ENCODE results near the gene PI4KA. TPM values are rescaled to one million over a fixed set of nuclear protein-coding genes. Genes with fewer than 3 reads are reported as not detected.
"Not testable (repeated sequence)": the region's sequence is repeated elsewhere in the genome, so short reads cannot be mapped to it uniquely, and the experiment has no call there.

The PI4KA gene
- total RNA-seq, 3 donors from 2014 or later (not counting 1 experiment from before 2014, with no cell fraction given) = 208 to 233 (median 215) TPM

GRCh38 chr22:20697481-20698113 is 161.0 kb downstream of the PI4KA start:
- not testable (repeated sequence) for H3K4me1 Mint-ChIP-seq
- peak overlapping the region; percentile 57 to 58 for H3K27ac Mint-ChIP-seq
- H3K27ac ChIP-seq (ENCODE audit: low read length) = peak overlapping the region; percentile 43

GRCh38 chr22:20696056-20696455 is 162.6 kb downstream of the PI4KA start:
- H3K4me3 Mint-ChIP-seq; H3K9me3 Mint-ChIP-seq; H3K27me3 Mint-ChIP-seq (ENCODE audit: low read depth in 2 of 2); intact Hi-C loops (cut with micrococcal nuclease); H3K9me3 ChIP-seq (ENCODE audit: control insufficient read depth, insufficient read depth, low read length); ATAC-seq; H3K27me3 ChIP-seq (ENCODE audit: control insufficient read depth, insufficient read depth, low read length); H3K27ac Mint-ChIP-seq; H3K27ac ChIP-seq (ENCODE audit: low read length); H3K36me3 Mint-ChIP-seq; H3K4me1 ChIP-seq (ENCODE audit: control insufficient read depth, insufficient read depth, low read length); H3K4me1 Mint-ChIP-seq; DNase-seq; H3K36me3 ChIP-seq (ENCODE audit: control insufficient read depth, insufficient read depth, low read length); H3K4me3 ChIP-seq (ENCODE audit: low read length): not testable (repeated sequence)
- 100% methylated on average over 1 of the region's 4 CpGs for WGBS (ENCODE audit: insufficient coverage)

More at GRCh38 chr22:20697481-20698113, 161.0 kb downstream of the PI4KA start:
- not testable (repeated sequence) for H3K36me3 Mint-ChIP-seq; H3K27me3 ChIP-seq (ENCODE audit: control insufficient read depth, insufficient read depth, low read length); H3K4me1 ChIP-seq (ENCODE audit: control insufficient read depth, insufficient read depth, low read length); H3K27me3 Mint-ChIP-seq (ENCODE audit: low read depth in 2 of 2); H3K4me3 ChIP-seq (ENCODE audit: low read length); H3K9me3 Mint-ChIP-seq; H3K36me3 ChIP-seq (ENCODE audit: control insufficient read depth, insufficient read depth, low read length); H3K9me3 ChIP-seq (ENCODE audit: control insufficient read depth, insufficient read depth, low read length)
- intact Hi-C loops (cut with micrococcal nuclease) = loop anchor here (1.0 kb wide), 2 partner anchors 91 to 279 kb away; no protein-coding TSS in a partner anchor
- WGBS (ENCODE audit: insufficient coverage) = 70% methylated on average over 5 of the region's 17 CpGs
- peak; percentile 56 to 61 (median 58) for ATAC-seq
- TF ChIP-seq CTCF (IDR thresholded peaks at IDR 0.05) = peak; percentile 63
- DNase-seq = peak; percentile 74 to 88
- H3K4me3 Mint-ChIP-seq = peak overlapping the region; percentile 13

- H3K27ac Mint-ChIP-seq; H3K36me3 Mint-ChIP-seq; H3K27me3 Mint-ChIP-seq (ENCODE audit: low read depth in 2 of 2); H3K4me1 Mint-ChIP-seq; H3K9me3 Mint-ChIP-seq; H3K9me3 ChIP-seq (ENCODE audit: control insufficient read depth, insufficient read depth, low read length); H3K4me3 ChIP-seq (ENCODE audit: low read length); H3K4me1 ChIP-seq (ENCODE audit: control insufficient read depth, insufficient read depth, low read length); H3K36me3 ChIP-seq (ENCODE audit: control insufficient read depth, insufficient read depth, low read length); ATAC-seq; H3K27me3 ChIP-seq (ENCODE audit: control insufficient read depth, insufficient read depth, low read length); intact Hi-C loops (cut with micrococcal nuclease); H3K27ac ChIP-seq (ENCODE audit: low read length): not testable (repeated sequence)
- no CpG with 5 or more reads among the region's 12 CpGs for WGBS (ENCODE audit: insufficient coverage)
- peak in 1 of 2 donors; percentile 25 for DNase-seq
- H3K4me3 Mint-ChIP-seq = peak overlapping the region; percentile 37
These were observed 163.4 kb downstream of the PI4KA start for GRCh38 chr22:20695205-20695604.

- 85% methylated on average over 4 of the region's 14 CpGs for WGBS (ENCODE audit: insufficient coverage)
- H3K4me1 ChIP-seq (ENCODE audit: control insufficient read depth, insufficient read depth, low read length); H3K4me1 Mint-ChIP-seq; intact Hi-C loops (cut with micrococcal nuclease); H3K4me3 ChIP-seq (ENCODE audit: low read length); ATAC-seq; H3K27me3 Mint-ChIP-seq (ENCODE audit: low read depth in 2 of 2); H3K27me3 ChIP-seq (ENCODE audit: control insufficient read depth, insufficient read depth, low read length); DNase-seq; H3K9me3 Mint-ChIP-seq; H3K9me3 ChIP-seq (ENCODE audit: control insufficient read depth, insufficient read depth, low read length); H3K27ac Mint-ChIP-seq; H3K27ac ChIP-seq (ENCODE audit: low read length); H3K36me3 ChIP-seq (ENCODE audit: control insufficient read depth, insufficient read depth, low read length); H3K36me3 Mint-ChIP-seq; H3K4me3 Mint-ChIP-seq: not testable (repeated sequence)
These were observed 164.4 kb downstream of the PI4KA start for GRCh38 chr22:20694256-20694655.

- DNase-seq; intact Hi-C loops (cut with micrococcal nuclease); H3K27ac ChIP-seq (ENCODE audit: low read length); H3K4me1 ChIP-seq (ENCODE audit: control insufficient read depth, insufficient read depth, low read length); H3K9me3 ChIP-seq (ENCODE audit: control insufficient read depth, insufficient read depth, low read length); H3K4me3 Mint-ChIP-seq; H3K36me3 Mint-ChIP-seq; H3K4me1 Mint-ChIP-seq; H3K27ac Mint-ChIP-seq; H3K36me3 ChIP-seq (ENCODE audit: control insufficient read depth, insufficient read depth, low read length); ATAC-seq; H3K27me3 ChIP-seq (ENCODE audit: control insufficient read depth, insufficient read depth, low read length); H3K9me3 Mint-ChIP-seq; H3K4me3 ChIP-seq (ENCODE audit: low read length); H3K27me3 Mint-ChIP-seq (ENCODE audit: low read depth in 2 of 2): not testable (repeated sequence)
- WGBS (ENCODE audit: insufficient coverage) = 96% methylated on average over 5 of the region's 7 CpGs
These were observed 165.7 kb downstream of the PI4KA start for GRCh38 chr22:20692926-20693325.

GRCh38 chr22:20690586-20691317 is 167.9 kb downstream of the PI4KA start:
- intact Hi-C loops (cut with micrococcal nuclease); H3K36me3 Mint-ChIP-seq; H3K9me3 Mint-ChIP-seq: not testable (repeated sequence)

GRCh38 chr22:20687356-20688172 is 171.0 kb downstream of the PI4KA start:
- DNase-seq; H3K27ac Mint-ChIP-seq; ATAC-seq; H3K9me3 ChIP-seq (ENCODE audit: control insufficient read depth, insufficient read depth, low read length); H3K36me3 ChIP-seq (ENCODE audit: control insufficient read depth, insufficient read depth, low read length); H3K27me3 Mint-ChIP-seq (ENCODE audit: low read depth in 2 of 2); H3K4me1 Mint-ChIP-seq; intact Hi-C loops (cut with micrococcal nuclease); H3K36me3 Mint-ChIP-seq; H3K27ac ChIP-seq (ENCODE audit: low read length); H3K4me1 ChIP-seq (ENCODE audit: control insufficient read depth, insufficient read depth, low read length); H3K4me3 ChIP-seq (ENCODE audit: low read length); H3K4me3 Mint-ChIP-seq; H3K27me3 ChIP-seq (ENCODE audit: control insufficient read depth, insufficient read depth, low read length); H3K9me3 Mint-ChIP-seq: not testable (repeated sequence)
- 95% methylated on average over 27 of the region's 29 CpGs for WGBS (ENCODE audit: insufficient coverage)

More at GRCh38 chr22:20690586-20691317, 167.9 kb downstream of the PI4KA start:
- not testable (repeated sequence) for H3K9me3 ChIP-seq (ENCODE audit: control insufficient read depth, insufficient read depth, low read length); H3K27me3 Mint-ChIP-seq (ENCODE audit: low read depth in 2 of 2); H3K27ac Mint-ChIP-seq; H3K4me1 ChIP-seq (ENCODE audit: control insufficient read depth, insufficient read depth, low read length); H3K4me1 Mint-ChIP-seq; H3K36me3 ChIP-seq (ENCODE audit: control insufficient read depth, insufficient read depth, low read length); H3K27ac ChIP-seq (ENCODE audit: low read length); H3K4me3 ChIP-seq (ENCODE audit: low read length); ATAC-seq; H3K4me3 Mint-ChIP-seq; H3K27me3 ChIP-seq (ENCODE audit: control insufficient read depth, insufficient read depth, low read length); DNase-seq
- 91% methylated on average over 14 of the region's 15 CpGs for WGBS (ENCODE audit: insufficient coverage)

Measured in natural killer cell (primary cell).